Sigmoid colon (tissue), 7 donors: Measurements from ENCODE around the gene KCNJ10. TPM values are rescaled to one million over a fixed set of nuclear protein-coding genes. Genes with fewer than 3 reads are reported as not detected.

Experiments used
- DNase-seq: peaks from one replicate; pipeline ENCODE4 v3.0.0-alpha.2; 2019
- H3K27ac ChIP-seq, 4 donors: fragments of 200-600 bp; sonication (generic); one replicate each; pipeline ENCODE4 v1.5.1; 2016 to 2019; ENCODE audit warnings: mild to moderate bottlenecking in 1 of 4
- H3K27me3 ChIP-seq, 3 donors: fragments of 200-600 bp; sonication (generic); one replicate each; pipeline ENCODE4 v1.5.1; 2019; ENCODE audit warnings: mild to moderate bottlenecking in 1 of 3
- H3K36me3 ChIP-seq, 4 donors: fragments of 200-600 bp; sonication (generic); one replicate each; pipeline ENCODE4 v1.5.1; 2016 to 2019
- H3K4me1 ChIP-seq, 4 donors: fragments of 200-600 bp; sonication (generic); one replicate each; pipeline ENCODE4 v1.5.1; 2017 to 2019
- H3K4me3 ChIP-seq, 4 donors: fragments of 200-600 bp; sonication (generic); one replicate each; pipeline ENCODE4 v1.5.1; 2017 to 2019; ENCODE audit warnings: mild to moderate bottlenecking in 2 of 4, moderate library complexity in 1 of 4
- H3K9me3 ChIP-seq, 4 donors: fragments of 200-600 bp in 3 of 4; sonication (generic) in 3 of 4; one replicate each; pipeline versions ENCODE4 v1.5.1 to v1.6.1; 2013 to 2019
- CTCF ChIP-seq, 4 experiments: fragments of 450-650 bp in 3 of 4; fragments of 200-600 bp in 1 of 4; IDR thresholded peaks; one replicate each; pipeline ENCODE4 v1.5.1; 2016 to 2019; ENCODE audit warnings: antibody characterized with exemption in 4 of 4, mild to moderate bottlenecking in 3 of 4, moderate library complexity in 2 of 4
- EP300 ChIP-seq, 4 donors: sonication (generic); formaldehyde crosslinking; IDR thresholded peaks; one replicate each; pipeline ENCODE4 v1.6.1; 2017; ENCODE audit warnings: antibody characterized with exemption in 4 of 4
- POLR2A ChIP-seq, 2 donors: fragments of 450-650 bp; IDR thresholded peaks; one replicate each; pipeline ENCODE4 v1.6.1; 2016; ENCODE audit warnings: antibody characterized with exemption in 2 of 2, mild to moderate bottlenecking in 2 of 2, moderate library complexity in 2 of 2
- POLR2AphosphoS5 ChIP-seq, 4 donors: sonication (generic); formaldehyde crosslinking; IDR thresholded peaks; one replicate each; pipeline ENCODE4 v1.6.1; 2017; ENCODE audit warnings: antibody characterized with exemption in 4 of 4
- WGBS, 2 donors: extraction: QIAGEN DNeasy Blood & Tissue Kit; methylation state at CpG; one replicate each; pipeline ENCODE4 v1.1.7; 2013; 5-methylcytosine and 5-hydroxymethylcytosine counted together
- intact Hi-C: fragments of 100-400 bp; cut with DNase I; formaldehyde crosslinking; loops from one replicate; pipeline ENCODE4 v1.15.1; 2023
- polyA plus RNA-seq, 3 donors: library from polyadenylated mRNA; stranded (reverse); fragments of 200-250 nt; gene quantifications; one replicate each; pipeline ENCODE4 v1.2.3, GENCODE V29; 2013
- total RNA-seq, 4 donors: library from RNA; depleted of rRNA; stranded (reverse); fragments of >200 nt; gene quantifications; one replicate each; pipeline ENCODE4 v1.1.0, GENCODE V29; 2016
- donor health status: healthy with polysubstance abuse.
- donor health status: Bipolar disorder and iron deficiency.
- donor health status: healthy.

The KCNJ10 gene
- total and polyA plus RNA-seq, 7 donors = 0.23 to 1.3 (median 0.31) TPM; not detected in 3

- intact Hi-C loops = no loop called here
- Histone ChIP-seq H3K27me3 (no peaks in the 10 kb centered on the region), H3K4me3 (no peak overlapping the region), H3K4me1 (peaks cover 0 to 13% (median 11%) of the 10 kb centered on the region in 4 donors), H3K36me3 (no peaks in the 10 kb centered on the region), H3K9me3 (no peaks in the 10 kb centered on the region), H3K27ac (no peak overlapping the region)
- WGBS, 2 donors = 86% methylated on average over 5 of the region's 5 CpGs
- TF ChIP-seq EP300 (IDR thresholded peaks at IDR 0.05) (no peak), CTCF (IDR thresholded peaks at IDR 0.05) (no peak), POLR2A (IDR thresholded peaks at IDR 0.05) (no peak), POLR2AphosphoS5 (IDR thresholded peaks at IDR 0.05) (no peak)
- no peak for DNase-seq
Measured at GRCh38 chr1:160071289-160071688, 1.3 kb upstream of the KCNJ10 start.

DNA sequence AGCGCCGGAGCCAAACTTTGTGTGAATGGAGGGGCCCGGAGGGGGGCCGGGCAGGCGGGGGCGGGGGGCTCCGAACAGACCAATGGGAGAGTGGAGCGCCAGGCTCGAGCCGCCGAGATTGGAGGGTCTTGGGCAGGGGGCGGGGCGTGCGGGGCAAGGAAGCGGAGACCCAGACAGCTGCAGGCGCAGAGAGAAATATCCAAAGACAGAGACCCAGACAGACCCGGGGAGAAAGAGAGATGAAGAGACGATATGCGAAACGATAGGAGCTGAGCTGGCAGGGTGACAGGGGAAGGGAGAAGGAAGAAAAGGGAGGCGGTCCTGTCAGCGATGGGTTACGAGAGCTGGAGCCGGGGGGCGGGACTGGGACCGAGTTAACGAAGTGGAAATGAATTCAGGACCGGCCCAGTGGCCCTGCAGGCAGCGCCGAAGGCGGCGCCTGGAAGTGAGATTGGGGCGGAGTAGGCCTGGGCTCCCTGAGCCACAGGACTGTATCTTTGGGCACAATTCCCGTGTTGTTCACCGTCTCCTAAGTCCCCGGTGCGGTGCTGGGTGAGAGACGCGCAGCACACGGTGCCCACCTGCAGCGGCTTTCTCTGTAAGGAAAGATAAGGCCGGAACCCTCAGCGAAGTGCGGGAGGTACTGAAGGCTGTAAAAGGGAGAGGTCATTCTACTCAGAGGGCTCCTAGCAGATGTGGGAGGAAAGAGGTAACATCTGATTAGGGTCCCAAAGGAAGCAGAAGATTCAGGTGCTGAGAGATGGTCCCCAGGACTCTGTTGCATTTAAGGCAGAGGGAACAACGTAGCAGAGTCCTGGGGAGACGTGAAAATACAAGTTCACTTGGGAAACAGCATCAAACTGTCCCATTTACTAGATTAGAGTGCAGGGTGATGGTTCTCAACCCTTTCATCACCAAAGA is 543 bp upstream of the KCNJ10 start:
- no peaks in the 10 kb centered on the region for H3K36me3 ChIP-seq
- H3K4me1 ChIP-seq = peaks cover 0 to 13% (median 11%) of the 10 kb centered on the region in 4 donors
- no peaks in the 10 kb centered on the region for H3K27me3 ChIP-seq
- peak; percentile 88 for DNase-seq
- WGBS, 2 donors = 1 to 2% methylated on average over 46 of the region's 46 CpGs
- peak in 1 of 4 donors; percentile 43 for TF ChIP-seq POLR2AphosphoS5 (IDR thresholded peaks at IDR 0.05)
- no peak for TF ChIP-seq EP300 (IDR thresholded peaks at IDR 0.05)
- no peak for TF ChIP-seq CTCF (IDR thresholded peaks at IDR 0.05)
- no peak for TF ChIP-seq POLR2A (IDR thresholded peaks at IDR 0.05)
- H3K27ac ChIP-seq = peak overlapping the region in 2 of 4 donors; percentile 39 to 68
- no peaks in the 10 kb centered on the region for H3K9me3 ChIP-seq
- intact Hi-C loops = no loop called here
- peak overlapping the region; percentile 31 to 59 (median 54) for H3K4me3 ChIP-seq

GRCh38 chr1:160068225-160068624 is 1.7 kb downstream of the KCNJ10 start:
- Histone ChIP-seq H3K27ac (no peak overlapping the region), H3K4me3 (no peak overlapping the region), H3K4me1 (peaks cover 0 to 13% (median 11%) of the 10 kb centered on the region in 4 donors), H3K9me3 (no peaks in the 10 kb centered on the region), H3K36me3 (no peaks in the 10 kb centered on the region), H3K27me3 (no peaks in the 10 kb centered on the region)
- intact Hi-C loops = no loop called here
- TF ChIP-seq EP300 (IDR thresholded peaks at IDR 0.05) = no peak
- TF ChIP-seq POLR2A (IDR thresholded peaks at IDR 0.05) = no peak
- no peak for TF ChIP-seq POLR2AphosphoS5 (IDR thresholded peaks at IDR 0.05)
- TF ChIP-seq CTCF (IDR thresholded peaks at IDR 0.05) = no peak
- DNase-seq = no peak
- WGBS, 2 donors = 70 to 74% methylated on average over 5 of the region's 5 CpGs

DNA sequence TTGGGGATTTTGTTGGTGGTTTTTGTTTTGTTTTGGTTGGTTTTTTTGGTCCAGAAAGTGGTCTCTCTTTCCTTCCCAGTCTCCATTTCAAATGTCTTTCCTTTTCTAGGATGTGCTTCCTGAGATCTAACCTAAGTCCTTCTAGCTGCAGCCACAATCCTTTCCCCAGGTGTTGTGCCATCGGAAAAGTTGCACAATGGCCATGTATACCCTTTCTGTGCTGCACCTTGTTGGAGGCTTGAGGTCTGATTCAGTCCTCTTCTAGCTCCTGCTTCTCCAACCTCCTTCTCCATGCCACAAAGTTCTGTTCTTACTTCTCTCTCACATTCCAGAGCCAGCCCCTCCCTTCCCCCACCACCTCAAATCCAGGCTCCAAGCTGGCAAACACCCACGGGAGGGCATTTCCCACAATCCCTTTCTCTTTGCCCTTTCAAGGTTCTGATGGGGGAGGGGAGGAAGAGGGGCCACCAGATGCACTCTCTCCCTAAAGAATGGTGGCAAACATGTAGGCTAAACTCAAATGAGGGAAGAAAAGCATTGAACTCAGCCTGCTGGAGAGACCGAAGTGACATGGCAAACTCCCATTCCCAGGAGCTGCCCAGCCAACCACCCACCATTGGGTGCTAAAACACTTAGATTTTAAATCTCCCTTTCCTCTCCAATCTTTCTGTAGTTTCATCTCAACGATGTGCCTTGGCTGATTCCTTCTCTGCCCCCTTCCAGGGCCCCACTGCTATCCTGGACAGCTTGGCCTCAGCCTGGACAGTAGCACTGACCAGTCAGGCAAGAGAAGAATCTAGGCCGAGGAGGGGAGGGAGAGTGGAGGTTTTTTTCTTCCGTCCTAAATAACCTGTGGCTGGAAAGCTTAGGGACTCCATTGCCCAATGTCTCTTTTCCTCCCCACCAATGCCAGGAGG is 2.9 kb downstream of the KCNJ10 start:
- TF ChIP-seq POLR2A (IDR thresholded peaks at IDR 0.05) (no peak), POLR2AphosphoS5 (IDR thresholded peaks at IDR 0.05) (no peak), EP300 (IDR thresholded peaks at IDR 0.05) (no peak), CTCF (IDR thresholded peaks at IDR 0.05) (no peak)
- peaks cover 0 to 13% (median 11%) of the 10 kb centered on the region in 4 donors for H3K4me1 ChIP-seq
- no peaks in the 10 kb centered on the region for H3K36me3 ChIP-seq
- H3K27me3 ChIP-seq = peaks cover 0 to 3% (median 2%) of the 10 kb centered on the region in 3 donors
- intact Hi-C loops = no loop called here
- H3K4me3 ChIP-seq = no peak overlapping the region
- WGBS, 2 donors = 64 to 66% methylated on average over 6 of the region's 6 CpGs
- no peaks in the 10 kb centered on the region for H3K9me3 ChIP-seq
- no peak for DNase-seq
- no peak overlapping the region for H3K27ac ChIP-seq
